Ovary (tissue), 3 donors: ENCODE data around the gene DLD.

Experiments
- EP300 ChIP-seq: sonication (generic); formaldehyde crosslinking; IDR thresholded peaks from one replicate; pipeline ENCODE4 v1.6.1; 2017; ENCODE audit warnings: antibody characterized with exemption
- TF ChIP-seq, protein P1 (sequence below), 3 donors: fragments of 450-650 bp in 2 of 3; fragments of 200-600 bp in 1 of 3; IDR thresholded peaks; one replicate each; pipeline versions ENCODE4 v1.5.1 to v1.8.0; 2016 to 2022; ENCODE audit warnings: antibody characterized with exemption in 3 of 3, mild to moderate bottlenecking in 1 of 3
- donor health status: DM: no; HTN: no; CAD: no.

DNA sequence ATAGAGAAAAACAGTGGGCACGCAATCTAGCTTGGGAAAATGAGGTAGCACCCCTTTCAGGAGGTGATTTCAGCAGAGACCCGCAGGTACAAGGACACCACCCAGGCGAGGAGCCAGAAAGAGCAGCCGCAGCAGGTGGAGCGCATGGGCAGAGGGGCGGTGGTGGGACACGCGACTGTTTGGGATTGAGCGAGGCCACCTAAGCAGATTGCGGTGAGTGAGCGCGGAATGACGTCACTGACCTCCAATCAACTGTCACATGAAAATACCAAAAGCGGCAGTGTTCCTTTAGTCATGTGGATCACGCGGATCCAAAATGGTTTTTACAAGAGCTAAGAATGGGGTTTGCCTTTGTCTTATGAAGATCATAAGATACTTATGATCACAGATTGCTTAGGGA lies 47.8 kb upstream of the DLD start:
- TF ChIP-seq, protein P1, sequence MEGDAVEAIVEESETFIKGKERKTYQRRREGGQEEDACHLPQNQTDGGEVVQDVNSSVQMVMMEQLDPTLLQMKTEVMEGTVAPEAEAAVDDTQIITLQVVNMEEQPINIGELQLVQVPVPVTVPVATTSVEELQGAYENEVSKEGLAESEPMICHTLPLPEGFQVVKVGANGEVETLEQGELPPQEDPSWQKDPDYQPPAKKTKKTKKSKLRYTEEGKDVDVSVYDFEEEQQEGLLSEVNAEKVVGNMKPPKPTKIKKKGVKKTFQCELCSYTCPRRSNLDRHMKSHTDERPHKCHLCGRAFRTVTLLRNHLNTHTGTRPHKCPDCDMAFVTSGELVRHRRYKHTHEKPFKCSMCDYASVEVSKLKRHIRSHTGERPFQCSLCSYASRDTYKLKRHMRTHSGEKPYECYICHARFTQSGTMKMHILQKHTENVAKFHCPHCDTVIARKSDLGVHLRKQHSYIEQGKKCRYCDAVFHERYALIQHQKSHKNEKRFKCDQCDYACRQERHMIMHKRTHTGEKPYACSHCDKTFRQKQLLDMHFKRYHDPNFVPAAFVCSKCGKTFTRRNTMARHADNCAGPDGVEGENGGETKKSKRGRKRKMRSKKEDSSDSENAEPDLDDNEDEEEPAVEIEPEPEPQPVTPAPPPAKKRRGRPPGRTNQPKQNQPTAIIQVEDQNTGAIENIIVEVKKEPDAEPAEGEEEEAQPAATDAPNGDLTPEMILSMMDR (IDR thresholded peaks at IDR 0.05), result no peak
- TF ChIP-seq EP300, result no peak
